ENCODE measurements around the gene PNRC2.

Gene PNRC2, protein sequence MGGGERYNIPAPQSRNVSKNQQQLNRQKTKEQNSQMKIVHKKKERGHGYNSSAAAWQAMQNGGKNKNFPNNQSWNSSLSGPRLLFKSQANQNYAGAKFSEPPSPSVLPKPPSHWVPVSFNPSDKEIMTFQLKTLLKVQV

DNA sequence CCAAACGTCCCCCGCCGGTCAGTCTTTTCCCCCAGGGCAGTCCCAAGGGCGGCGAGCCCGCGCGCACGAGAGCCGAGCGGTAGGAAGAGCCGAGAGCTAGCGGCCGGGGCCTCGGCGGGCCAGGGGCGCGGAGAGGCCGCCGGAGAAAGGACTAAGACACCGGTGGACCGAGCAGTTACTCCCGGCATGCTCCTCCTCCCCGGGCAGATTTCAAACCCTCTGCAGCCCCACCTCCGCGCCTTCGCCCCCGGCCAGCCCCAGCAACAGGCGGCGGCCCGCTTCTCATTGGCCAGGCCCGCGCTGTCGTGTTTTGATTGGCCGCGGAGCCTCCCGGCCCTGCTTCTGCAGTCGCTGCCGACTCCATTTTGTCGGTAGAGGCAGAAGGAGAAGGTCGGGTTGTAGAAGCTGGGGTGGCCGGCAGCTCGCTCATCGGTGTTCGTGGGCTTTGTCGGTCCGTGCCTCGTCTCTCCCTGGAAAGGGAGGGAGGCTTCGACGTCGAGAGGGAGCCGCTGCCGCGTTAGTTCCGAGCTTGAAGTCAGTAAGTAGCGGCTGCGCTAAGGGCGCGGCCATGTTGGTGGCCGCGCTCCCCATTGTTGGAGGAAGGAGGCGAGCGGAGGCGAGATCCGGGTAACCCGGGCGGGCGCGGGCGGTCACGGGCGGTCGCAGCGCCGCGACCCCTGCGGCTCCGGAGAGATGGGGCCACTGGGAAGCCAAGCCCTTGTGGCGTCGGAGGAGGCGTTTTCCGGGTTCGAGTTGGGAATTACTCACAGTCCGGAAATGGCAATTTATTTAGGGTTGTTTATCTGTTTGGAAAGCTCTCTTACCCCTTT is at the start of gene PNRC2:
Gene PNRC2, plus strand, starts transcription at position 368 of the 830 bp plus-strand sequence. CDS start 1,630 bp downstream, outside the sequence.
- peak; percentile 94 for DNase-seq (ENCODE audit: low read depth in 2 of 2)

DNA sequence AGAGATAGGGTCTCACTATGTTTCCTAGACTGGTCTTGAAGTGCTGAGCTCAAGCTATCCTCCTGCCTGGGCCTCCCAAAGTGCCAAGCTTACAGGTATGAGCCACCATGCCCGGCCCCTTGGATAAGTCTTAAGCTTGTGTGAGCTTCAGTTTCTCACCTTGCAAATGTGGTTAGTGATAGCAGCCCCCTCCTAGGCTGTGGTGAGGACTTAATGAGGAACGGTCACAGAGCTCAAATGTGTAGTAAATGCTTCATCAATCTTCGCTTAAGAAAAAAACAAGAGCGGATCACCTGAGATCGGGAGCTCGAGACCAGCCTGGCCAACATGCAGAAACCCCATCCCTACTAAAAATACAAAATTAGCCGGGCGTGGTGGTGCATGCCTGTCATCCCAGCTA is 49.5 kb upstream of the PNRC2 start:
- no peak for DNase-seq (ENCODE audit: low read depth in 2 of 2)

DNA sequence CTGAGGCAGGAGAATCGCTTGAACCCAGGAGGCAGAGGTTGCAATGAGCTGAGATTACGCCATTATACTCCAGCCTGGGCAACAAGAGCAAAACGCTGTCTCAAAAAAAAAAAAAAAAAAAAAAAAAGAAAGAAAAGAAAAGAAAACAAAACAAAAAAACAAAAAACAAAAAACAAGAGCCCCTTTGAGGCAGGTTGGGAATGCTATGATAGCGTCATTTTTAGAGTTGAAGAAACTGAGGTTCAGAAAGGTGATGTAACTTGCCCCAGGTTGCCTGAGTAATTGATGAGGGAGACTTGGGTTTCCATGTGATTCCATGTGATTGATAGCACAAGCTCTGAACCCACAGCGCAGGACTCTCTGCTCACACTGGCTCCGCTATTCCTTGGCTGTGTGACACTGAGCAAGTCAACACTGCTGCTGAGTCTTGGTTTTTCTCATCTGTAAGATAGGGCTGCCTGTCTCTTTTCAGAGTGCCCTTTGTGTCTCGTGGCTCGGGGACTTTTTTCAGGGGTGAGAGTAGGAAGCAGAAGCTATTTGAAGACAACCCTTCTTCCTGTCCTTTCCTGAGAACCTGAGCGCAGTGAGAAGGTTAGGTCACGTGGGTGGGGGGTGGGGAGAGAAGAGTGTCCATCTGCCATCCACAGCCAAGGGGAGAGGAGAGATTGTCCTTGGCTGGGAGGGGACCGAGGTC is 48.9 kb upstream of the PNRC2 start:
- no peak for DNase-seq (ENCODE audit: low read depth in 2 of 2)

DNA sequence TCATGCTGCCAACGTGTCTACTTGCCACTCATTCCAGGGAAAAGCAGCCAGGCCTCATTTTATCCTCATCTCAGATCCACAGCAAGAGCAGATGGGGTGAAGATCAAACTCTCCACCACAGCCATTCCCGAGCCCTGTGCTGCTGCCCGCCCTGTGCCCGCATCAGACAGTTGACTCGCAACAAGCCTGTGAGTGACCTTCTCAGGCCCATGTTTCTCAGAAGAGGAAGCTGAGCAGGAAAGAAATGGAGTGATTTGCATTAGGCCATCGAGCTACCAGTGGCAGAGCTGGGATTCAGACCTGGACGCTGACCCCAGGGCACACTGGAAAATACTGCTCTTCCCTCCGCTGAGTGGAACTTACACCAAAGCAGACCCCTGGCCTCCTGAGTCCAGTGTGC is 47.7 kb upstream of the PNRC2 start:
- DNase-seq (ENCODE audit: low read depth in 2 of 2) = no peak

DNA sequence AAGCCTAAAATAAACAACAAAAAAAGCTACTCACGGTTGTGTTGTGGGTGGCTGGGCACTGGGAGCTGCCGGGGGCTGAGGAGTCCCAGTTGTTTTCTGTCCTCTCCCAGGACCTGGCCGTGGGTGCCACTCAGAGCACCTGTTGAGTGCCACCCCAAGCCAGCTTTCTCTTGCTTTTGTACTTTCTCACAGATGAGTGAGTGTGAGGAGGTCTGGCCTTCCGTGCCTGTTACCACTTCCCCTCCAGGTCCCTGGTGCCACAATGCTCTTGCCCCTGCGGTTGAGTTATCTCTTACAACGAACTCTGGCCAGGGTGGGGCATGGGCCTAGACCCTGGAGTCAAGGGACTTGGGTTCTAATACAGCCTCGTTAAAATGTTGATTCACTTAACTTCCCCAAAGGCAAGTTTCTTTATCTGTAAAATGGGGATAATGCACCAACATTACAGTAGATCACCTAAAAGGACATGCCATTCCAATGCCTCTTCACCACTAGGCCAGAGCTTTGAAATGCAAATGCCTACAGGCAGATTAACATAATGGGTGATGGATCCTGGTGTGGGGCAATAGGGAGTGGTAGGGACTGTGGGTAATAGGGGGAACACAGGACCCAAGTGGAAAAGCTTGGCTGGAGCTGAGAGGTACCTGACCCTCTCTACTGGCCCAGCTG is 46.3 kb upstream of the PNRC2 start, which contains the start of gene CNR2:
Gene CNR2, minus strand, starts transcription at position 151 of the 669 bp plus-strand sequence. CDS start 37,745 bp downstream, outside the sequence.
- DNase-seq (ENCODE audit: low read depth in 2 of 2) = no peak

DNA sequence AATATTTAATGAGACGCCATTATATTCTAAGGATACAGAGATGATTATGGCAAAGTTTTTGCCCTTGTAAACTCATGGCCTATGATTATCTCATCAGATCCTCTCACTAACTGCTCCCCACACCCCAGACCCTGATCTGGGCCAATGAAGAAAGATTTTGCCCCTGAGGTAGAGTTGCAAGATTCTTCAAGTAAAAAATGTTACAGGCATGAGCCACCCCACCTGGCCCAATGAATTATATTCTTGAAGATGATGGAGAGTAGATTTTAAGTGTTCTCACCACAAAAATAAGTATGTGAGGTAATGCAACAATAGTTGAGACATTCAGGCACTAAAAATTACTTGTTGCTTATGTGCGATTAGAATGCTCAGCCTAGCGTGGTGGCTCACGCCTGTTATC is 44.7 kb upstream of the PNRC2 start:
- DNase-seq (ENCODE audit: low read depth in 2 of 2) = no peak

DNA sequence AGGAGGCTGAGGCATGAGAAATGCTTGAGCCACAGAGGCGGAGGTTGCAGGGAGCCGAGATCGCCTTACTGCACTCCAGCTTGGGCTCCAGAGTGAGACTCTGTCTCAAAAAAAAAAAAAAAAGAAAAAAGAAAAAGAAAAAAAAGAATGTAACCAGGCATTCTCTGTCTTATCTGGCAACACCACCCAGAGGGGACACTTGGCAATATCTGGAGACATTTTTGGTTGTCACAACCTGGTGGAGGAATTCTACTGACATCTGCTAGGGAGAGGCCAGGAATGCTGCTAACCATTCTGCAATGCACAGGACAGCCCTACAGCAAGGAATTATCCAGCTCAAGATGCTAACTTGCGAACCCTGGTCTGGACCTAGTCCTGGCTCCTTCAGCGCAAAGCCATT is 44.2 kb upstream of the PNRC2 start:
- DNase-seq (ENCODE audit: low read depth in 2 of 2) = no peak

DNA sequence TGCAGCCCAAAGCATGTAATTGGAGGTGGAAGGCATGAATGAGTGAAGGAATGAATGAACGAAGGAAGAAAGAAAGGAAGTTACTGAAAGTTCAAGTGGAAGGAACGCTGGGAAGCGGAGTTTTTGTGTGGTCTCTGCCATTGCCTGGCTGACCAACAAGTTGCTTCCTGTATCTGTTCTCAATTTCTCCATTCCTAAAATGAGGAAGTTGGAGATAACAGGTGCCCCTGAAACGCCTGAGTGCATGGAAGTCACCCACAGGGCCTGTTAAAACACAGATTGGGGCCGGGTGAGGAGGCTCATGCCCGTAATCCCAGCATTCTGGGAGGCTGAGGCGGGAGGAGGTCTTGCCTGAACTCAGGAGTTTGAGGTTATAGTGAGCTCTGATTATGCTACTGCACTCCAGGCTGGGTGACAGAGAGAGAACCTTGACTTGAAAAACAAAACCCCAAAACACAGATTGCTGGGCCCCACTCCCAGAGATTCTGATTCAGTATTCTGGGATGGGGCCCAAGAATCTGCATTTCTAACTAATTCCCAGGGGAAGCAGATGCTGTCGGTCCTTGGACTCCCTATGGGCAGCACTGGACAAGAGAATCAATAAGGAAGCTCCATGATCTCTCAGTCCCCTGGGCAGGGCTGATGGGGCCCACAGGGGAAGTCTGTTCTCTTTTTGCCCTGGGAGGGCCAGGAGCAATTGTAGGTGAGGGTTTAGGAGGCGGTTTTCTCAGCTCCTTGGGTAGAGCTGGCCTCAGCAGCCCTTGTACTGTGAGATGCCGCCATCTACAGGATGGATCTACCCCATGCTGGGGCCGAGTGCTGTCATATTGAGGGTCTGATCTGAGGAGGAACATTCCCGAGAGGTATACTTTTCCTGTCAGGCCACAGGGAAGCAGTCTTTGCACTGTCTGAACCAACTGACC is 43.2 kb upstream of the PNRC2 start:
- peak; percentile 30 to 42 for DNase-seq (ENCODE audit: low read depth in 2 of 2)

DNA sequence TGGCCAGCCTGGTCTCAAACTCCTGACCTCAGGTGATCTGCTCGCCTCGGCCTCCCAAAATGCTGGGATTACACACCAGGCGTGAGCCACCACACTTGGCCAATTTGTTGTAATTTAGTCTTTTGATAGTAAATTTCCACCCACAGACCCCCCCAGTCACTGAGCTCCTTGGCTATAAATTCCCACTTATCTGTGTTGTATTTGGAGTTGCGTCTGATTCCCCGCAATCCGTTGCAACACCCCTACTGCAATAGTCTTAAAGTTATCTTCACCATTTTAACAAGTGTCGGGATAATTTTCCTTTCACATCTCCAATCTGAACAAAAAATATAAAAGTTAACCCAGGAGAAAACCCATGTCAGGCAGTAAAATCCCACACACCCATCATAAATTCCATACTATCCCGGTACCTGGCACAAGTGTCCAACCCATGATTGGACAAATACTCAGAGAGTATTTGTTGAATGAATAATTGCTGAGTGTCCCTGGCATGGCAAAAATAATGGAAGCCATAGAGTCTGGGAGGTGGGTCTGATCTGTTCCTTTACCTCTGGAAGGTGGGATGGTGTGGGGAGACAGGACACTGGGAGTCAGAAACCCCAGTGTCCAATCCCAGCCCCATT is 37.2 kb upstream of the PNRC2 start:
- DNase-seq (ENCODE audit: low read depth in 2 of 2) = no peak

DNA sequence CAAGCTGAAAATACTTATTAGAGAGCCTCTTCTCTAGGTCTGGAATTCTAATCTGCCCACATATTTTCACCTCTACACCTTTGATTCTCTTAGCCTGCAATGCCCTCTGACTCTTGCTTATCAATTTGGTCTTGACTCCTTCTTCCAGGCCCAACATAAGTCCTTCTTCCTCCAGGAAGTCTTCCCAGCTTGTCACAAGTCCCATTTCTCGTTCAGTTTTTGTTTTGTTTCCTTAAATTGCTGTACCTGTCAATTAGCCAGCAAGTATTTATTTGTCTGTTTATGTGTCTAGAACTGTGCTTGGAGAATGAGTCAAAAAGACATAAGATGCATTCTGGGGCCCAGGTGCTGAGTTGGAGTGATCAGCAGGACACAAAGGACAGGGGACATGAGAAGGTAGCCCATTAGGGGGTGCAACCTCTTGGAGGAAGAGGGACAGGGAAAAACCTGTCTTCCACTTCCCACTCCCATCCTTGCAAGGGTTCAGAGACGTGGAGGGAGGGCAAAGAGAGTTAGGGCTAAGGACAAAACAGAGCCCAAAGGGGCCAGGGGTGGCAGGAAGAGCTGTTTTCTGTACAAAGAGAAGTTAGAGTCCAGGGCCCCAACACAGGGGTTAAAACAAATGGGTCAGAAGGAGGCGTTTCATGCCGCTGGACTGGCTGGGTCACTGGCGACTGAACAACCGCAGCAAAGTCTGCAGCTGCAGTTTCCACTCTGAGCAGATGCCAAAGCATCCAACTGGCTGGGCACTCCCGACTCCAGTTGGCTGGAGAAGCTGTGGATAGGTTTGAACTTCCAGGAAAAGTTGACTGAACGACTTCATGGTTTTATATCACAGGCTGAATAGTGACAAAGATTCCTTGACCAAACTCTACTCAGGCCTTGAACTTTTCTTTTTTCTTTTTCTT is 35.8 kb upstream of the PNRC2 start:
- no peak for DNase-seq (ENCODE audit: low read depth in 2 of 2)

DNA sequence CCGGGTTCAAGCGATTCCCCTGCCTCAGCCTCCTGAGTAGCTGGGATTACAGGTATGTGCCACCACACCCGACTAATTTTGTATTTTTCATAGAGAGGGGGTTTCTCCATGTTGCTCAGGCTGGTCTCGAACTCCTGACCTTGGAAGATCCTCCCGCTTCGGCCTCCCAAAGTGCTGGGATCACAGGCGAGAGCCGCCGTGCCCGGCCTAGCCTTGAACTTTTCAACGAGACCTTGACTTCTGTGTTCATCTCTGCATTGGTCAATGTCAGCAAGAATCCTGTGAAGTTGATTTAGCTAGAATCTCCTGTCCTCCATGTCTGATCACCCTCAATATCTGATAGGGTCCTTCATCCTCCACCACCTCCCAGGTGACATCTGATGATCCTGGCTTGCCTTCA is 35.0 kb upstream of the PNRC2 start:
- no peak for DNase-seq (ENCODE audit: low read depth in 2 of 2)

DNA sequence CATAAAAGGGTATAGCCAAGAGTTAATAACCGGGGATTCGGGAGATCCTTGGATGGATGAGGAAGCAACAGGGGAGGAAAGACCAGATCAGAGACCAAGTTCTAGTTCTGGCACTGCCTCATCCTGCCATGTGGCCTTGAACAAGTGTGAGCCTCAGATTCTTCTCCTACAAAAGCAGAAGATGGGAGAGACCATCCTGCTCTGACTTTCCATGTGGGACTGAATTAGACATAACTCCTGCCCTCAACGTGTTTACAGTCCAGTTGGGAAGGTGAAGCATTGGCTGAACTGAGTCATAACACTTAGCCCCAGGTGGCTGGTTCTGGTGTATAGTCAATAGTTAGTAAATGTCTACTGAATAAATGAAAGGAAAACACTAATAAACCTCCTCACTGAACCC is 34.3 kb upstream of the PNRC2 start:
- DNase-seq (ENCODE audit: low read depth in 2 of 2) = no peak

DNA sequence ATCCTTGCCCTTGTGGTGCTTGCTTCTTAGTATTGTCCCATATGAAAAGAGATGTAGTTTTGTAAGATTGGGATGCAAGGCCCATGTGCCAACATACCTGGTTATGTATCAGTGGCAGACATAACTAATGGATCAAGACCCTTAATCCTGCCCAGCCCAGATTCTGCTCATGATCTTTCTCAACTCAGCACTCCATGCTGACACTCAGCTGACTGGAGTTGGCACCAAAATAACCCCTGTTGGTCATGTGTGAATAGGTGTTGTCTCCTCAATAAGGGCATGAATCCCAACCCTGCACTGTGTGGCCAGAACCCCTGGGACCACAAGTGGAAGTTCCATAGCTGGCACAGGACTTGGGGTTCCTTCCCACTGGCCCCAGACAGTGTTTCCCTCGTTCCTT is 32.5 kb upstream of the PNRC2 start:
- no peak for DNase-seq (ENCODE audit: low read depth in 2 of 2)

DNA sequence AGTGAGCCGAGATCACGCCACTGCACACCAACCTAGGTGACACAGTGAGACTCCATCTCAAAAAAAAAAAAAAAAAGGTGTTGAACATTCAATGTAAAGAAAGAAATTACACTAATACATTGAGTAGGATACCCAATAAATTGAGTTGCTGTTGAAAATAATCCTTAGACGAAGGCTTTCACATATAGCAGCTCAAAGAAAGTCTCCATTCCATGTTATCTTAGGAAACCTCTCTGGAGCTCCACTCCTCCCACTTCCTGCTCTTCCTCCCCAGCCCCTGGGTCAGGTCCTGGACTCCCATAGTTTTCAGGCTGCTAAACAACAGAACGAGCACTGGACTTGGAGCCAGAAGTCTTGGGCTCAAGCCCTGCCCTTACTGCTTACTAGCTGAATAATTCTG is 30.8 kb upstream of the PNRC2 start:
- no peak for DNase-seq (ENCODE audit: low read depth in 2 of 2)

DNA sequence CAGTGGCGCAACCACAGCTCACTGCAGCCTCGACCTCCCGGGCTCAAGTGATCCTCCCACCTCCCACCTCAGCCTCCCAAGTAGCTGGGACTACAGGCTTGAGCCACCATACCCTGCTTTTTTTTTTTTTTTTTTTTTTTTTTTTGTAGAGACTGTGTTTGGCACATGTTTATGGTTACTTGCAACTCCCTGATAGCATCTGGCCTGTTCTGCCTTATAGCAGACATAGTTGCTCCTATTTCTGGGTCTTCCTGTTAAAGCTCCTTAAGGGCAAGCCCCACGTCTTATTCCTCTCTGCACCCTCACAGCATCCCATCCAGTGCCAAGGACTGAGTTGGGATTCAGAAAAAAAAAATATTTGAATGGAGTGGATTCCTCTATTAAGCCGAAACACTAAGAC is 29.4 kb upstream of the PNRC2 start:
- no peak for DNase-seq (ENCODE audit: low read depth in 2 of 2)

DNA sequence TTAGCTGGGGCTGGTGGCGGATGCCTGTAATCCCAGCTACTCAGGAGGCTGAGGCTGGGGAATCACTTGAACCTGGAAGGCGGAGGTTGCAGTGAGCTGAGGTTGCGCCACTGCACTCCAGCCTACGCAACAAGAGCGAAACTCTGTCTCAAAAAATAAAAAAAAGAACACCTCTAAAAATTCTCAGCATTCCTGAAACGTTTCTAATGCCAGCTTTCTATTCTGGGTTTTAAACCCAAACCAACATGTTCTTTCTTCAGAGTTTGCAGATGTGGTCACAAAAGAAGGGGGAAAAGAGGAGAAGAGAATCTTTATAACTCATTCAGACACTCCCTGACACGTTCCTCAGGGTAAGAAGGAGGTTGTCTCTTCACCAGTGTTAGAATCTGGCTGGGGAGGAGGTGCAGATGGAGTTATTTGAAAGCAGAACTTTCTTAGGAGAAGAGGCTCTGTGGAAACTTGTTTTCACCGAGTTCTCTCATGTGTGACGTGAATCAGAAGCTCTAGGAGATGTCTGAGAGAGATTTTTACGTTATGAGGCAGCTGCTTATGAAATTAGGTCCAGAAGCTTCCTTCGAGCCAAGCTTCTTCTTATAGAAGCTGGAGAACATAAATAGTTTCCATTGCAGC is 28.7 kb upstream of the PNRC2 start:
- no peak for DNase-seq (ENCODE audit: low read depth in 2 of 2)

DNA sequence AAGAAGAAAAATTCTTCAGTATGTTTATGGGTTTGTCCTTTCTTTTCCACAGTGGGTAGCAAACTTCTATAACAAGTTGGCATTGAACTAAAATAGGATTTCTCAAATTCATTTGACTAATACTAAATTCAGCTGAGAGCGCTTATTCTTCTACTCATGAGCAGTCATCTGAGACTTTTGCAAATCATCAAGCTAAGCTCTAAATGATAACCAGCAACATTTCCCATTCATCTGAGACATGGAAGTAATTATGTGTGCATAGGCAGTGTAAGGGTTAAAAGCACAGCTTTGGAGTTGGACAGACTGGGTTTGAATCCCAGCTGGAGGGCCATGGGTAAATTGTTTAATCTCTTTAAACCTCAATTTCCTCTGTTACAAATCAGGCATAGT is 28.1 kb upstream of the PNRC2 start:
- DNase-seq (ENCODE audit: low read depth in 2 of 2) = no peak

DNA sequence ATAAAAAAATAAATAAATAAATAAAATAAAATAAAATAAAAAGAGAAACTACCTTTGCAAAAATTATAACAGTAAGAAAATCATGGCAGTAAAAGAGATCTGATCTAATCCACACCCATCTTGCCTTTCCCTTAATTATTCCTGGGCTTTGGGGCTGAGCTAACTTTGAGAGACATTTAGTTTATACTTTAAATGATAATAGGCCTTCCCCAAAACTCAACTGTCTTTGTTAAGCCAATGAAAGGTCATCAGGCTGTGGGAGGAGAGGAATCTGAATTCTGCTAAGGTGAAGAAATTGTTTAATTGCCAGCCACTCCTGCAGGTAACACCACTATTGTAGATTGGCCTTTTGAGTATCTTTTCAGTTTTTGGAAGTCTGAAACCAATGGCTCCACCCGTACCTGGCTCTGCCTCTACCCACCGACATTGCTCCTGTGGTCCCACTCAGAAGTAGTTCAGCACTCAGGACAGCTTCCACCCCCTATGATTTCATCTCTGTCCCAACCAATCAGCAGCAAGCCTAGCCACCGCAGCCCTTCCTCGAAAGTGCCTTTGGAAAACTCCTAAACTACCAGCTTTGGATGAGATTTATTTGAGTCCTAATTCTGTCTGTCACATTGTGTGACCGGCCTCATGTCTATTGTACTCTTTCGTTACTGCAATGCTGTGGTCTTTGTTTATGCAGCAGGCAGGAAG is 23.0 kb upstream of the PNRC2 start:
- DNase-seq (ENCODE audit: low read depth in 2 of 2) = no peak

DNA sequence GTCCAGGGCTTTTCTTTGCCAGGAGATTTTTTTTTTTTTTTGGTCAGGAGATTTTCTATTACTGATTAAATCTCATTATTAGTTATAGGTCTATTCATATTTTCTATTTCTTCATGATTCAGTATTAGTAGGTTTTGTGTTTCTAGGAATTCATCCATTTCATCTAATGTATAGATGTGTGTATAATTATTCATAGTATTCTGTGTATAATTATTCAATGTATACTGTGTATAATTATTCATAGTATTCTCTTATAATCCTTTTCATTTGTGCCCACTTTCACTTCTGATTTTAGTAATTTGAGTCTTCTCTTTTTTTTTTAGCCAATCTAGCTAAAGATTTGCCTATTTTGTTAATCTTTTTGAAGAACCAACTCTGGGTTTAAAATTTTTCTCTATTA is 12.3 kb upstream of the PNRC2 start:
- no peak for DNase-seq (ENCODE audit: low read depth in 2 of 2)
